ENCODE results near the gene CRLF1.
A peak's percentile ranks its signal among the peaks of the same experiment; 100 is the strongest.

Gene CRLF1

GRCh38 chr19:18633321-18633720 is 26.7 kb upstream of the CRLF1 start:
- Histone ChIP-seq H3K9ac (ENCODE audit: low read length) (no peak overlapping the region), H3K27ac (ENCODE audit: low read depth, low read length) (no peak overlapping the region), H3K36me3 (ENCODE audit: control insufficient read depth, insufficient read depth, low read length) (no peaks in the 10 kb centered on the region), H3K4me3 (ENCODE audit: low read length) (no peak overlapping the region), H3K4me1 (ENCODE audit: control insufficient read depth, insufficient read depth, low read length) (no peaks in the 10 kb centered on the region), H3K27me3 (ENCODE audit: control insufficient read depth, insufficient read depth, low read length) (no peaks in the 10 kb centered on the region)

GRCh38 chr19:18629166-18630088 is 22.8 kb upstream of the CRLF1 start:
- no peaks in the 10 kb centered on the region for H3K4me1 ChIP-seq (ENCODE audit: control insufficient read depth, insufficient read depth, low read length)
- no peaks in the 10 kb centered on the region for H3K36me3 ChIP-seq (ENCODE audit: control insufficient read depth, insufficient read depth, low read length)
- H3K4me3 ChIP-seq (ENCODE audit: low read length), result no peak overlapping the region
- no peaks in the 10 kb centered on the region for H3K27me3 ChIP-seq (ENCODE audit: control insufficient read depth, insufficient read depth, low read length)
- no peak overlapping the region for H3K27ac ChIP-seq (ENCODE audit: low read depth, low read length)
- no peak overlapping the region for H3K9ac ChIP-seq (ENCODE audit: low read length)

DNA sequence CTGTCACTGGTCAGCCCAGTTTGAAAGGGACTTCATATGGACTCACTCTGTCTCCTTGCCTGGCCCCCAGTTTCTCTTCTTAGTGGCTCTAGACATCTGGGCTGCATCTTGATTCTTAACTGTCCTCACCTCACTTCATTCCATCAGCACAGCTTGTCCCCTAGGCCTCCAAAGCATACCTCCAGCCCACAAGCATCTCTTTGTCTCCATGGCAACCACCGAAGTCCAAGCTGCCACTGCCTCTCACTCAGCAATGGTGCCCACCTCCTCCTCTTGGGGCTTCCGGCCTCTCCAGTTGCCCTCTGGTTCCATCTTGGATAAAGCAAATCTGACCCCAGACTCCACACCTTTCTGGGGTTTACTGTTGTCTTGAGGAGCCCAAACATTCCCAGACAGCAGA is 20.3 kb upstream of the CRLF1 start:
- no peaks in the 10 kb centered on the region for H3K4me1 ChIP-seq (ENCODE audit: control insufficient read depth, insufficient read depth, low read length)
- H3K27ac ChIP-seq (ENCODE audit: low read depth, low read length), result no peak overlapping the region
- H3K36me3 ChIP-seq (ENCODE audit: control insufficient read depth, insufficient read depth, low read length), result no peaks in the 10 kb centered on the region
- H3K4me3 ChIP-seq (ENCODE audit: low read length), result no peak overlapping the region
- H3K27me3 ChIP-seq (ENCODE audit: control insufficient read depth, insufficient read depth, low read length), result no peaks in the 10 kb centered on the region
- no peak overlapping the region for H3K9ac ChIP-seq (ENCODE audit: low read length)

DNA sequence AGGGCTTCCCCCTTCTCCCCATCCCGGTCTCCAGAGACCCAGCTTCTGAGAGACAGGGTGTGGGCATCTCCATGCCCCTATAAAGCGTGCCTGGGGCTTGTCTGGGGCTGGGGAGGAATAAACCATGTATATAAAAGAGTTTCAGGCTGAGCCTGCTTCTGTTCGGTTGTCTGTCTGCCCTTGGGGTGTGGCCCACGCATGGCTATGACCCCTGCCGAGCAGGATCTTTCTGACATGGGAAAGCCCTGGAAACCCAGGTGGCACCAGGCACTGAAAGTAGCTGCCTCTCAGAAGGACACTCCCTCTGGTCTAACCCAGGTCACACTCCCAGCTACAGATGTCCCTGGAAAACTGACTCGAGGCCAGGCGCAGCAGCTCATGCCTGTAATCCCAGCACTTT is 14.3 kb upstream of the CRLF1 start:
- Histone ChIP-seq H3K4me3 (ENCODE audit: low read length) (no peak overlapping the region), H3K27ac (ENCODE audit: low read depth, low read length) (no peak overlapping the region), H3K4me1 (ENCODE audit: control insufficient read depth, insufficient read depth, low read length) (no peaks in the 10 kb centered on the region), H3K27me3 (ENCODE audit: control insufficient read depth, insufficient read depth, low read length) (no peaks in the 10 kb centered on the region), H3K9ac (ENCODE audit: low read length) (no peak overlapping the region), H3K36me3 (ENCODE audit: control insufficient read depth, insufficient read depth, low read length) (no peaks in the 10 kb centered on the region)

- Histone ChIP-seq H3K4me3 (ENCODE audit: low read length) (no peak overlapping the region), H3K27ac (ENCODE audit: low read depth, low read length) (no peak overlapping the region), H3K27me3 (ENCODE audit: control insufficient read depth, insufficient read depth, low read length) (no peaks in the 10 kb centered on the region), H3K4me1 (ENCODE audit: control insufficient read depth, insufficient read depth, low read length) (no peaks in the 10 kb centered on the region), H3K9ac (ENCODE audit: low read length) (no peak overlapping the region), H3K36me3 (ENCODE audit: control insufficient read depth, insufficient read depth, low read length) (no peaks in the 10 kb centered on the region)
These were observed 13.7 kb upstream of the CRLF1 start for GRCh38 chr19:18620311-18620710.

- Histone ChIP-seq H3K27me3 (ENCODE audit: control insufficient read depth, insufficient read depth, low read length) (peaks cover 8% of the 10 kb centered on the region), H3K4me3 (ENCODE audit: low read length) (no peak overlapping the region)
These were observed 11.6 kb upstream of the CRLF1 start for GRCh38 chr19:18618236-18618635.

GRCh38 chr19:18617562-18617961 is 11.0 kb upstream of the CRLF1 start:
- Histone ChIP-seq H3K27me3 (ENCODE audit: control insufficient read depth, insufficient read depth, low read length) (peaks cover 13% of the 10 kb centered on the region), H3K4me1 (ENCODE audit: control insufficient read depth, insufficient read depth, low read length) (no peaks in the 10 kb centered on the region), H3K4me3 (ENCODE audit: low read length) (no peak overlapping the region), H3K27ac (ENCODE audit: low read depth, low read length) (no peak overlapping the region), H3K9ac (ENCODE audit: low read length) (no peak overlapping the region), H3K36me3 (ENCODE audit: control insufficient read depth, insufficient read depth, low read length) (no peaks in the 10 kb centered on the region)

More at GRCh38 chr19:18618236-18618635, 11.6 kb upstream of the CRLF1 start:
- Histone ChIP-seq H3K4me1 (ENCODE audit: control insufficient read depth, insufficient read depth, low read length) (no peaks in the 10 kb centered on the region), H3K27ac (ENCODE audit: low read depth, low read length) (no peak overlapping the region), H3K9ac (ENCODE audit: low read length) (no peak overlapping the region), H3K36me3 (ENCODE audit: control insufficient read depth, insufficient read depth, low read length) (no peaks in the 10 kb centered on the region)

DNA sequence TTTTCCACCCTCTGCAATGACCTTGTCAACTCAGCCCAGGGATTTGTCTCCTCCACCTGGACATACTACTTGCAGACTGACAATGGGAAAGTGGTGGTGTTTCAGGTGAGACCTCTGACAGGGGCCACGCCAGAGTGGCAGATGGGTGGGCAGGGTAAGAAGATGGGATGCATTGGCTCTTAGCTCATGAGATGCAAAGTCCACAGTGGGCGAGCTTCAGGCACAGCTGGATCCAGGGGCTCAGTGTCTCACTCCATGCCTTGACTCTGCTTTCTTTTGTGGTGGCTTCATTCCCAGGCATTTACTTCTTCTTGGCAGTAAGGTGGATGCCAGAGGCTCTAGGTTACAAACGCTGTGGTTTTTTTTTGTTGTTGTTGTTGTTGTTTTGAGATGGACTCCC is 9.4 kb upstream of the CRLF1 start:
- Histone ChIP-seq H3K27ac (ENCODE audit: low read depth, low read length) (no peak overlapping the region), H3K27me3 (ENCODE audit: control insufficient read depth, insufficient read depth, low read length) (peaks cover 25% of the 10 kb centered on the region), H3K4me1 (ENCODE audit: control insufficient read depth, insufficient read depth, low read length) (peaks cover 3% of the 10 kb centered on the region), H3K9ac (ENCODE audit: low read length) (no peak overlapping the region), H3K4me3 (ENCODE audit: low read length) (no peak overlapping the region), H3K36me3 (ENCODE audit: control insufficient read depth, insufficient read depth, low read length) (no peaks in the 10 kb centered on the region)

- Histone ChIP-seq H3K27ac (ENCODE audit: low read depth, low read length) (no peak overlapping the region), H3K9ac (ENCODE audit: low read length) (no peak overlapping the region), H3K4me1 (ENCODE audit: control insufficient read depth, insufficient read depth, low read length) (peaks cover 3% of the 10 kb centered on the region), H3K36me3 (ENCODE audit: control insufficient read depth, insufficient read depth, low read length) (no peaks in the 10 kb centered on the region), H3K4me3 (ENCODE audit: low read length) (no peak overlapping the region), H3K27me3 (ENCODE audit: control insufficient read depth, insufficient read depth, low read length) (peaks cover 46% of the 10 kb centered on the region)
These were observed 7.1 kb upstream of the CRLF1 start for GRCh38 chr19:18613589-18614234.

- H3K36me3 ChIP-seq (ENCODE audit: control insufficient read depth, insufficient read depth, low read length), result no peaks in the 10 kb centered on the region
- peaks cover 3% of the 10 kb centered on the region for H3K4me1 ChIP-seq (ENCODE audit: control insufficient read depth, insufficient read depth, low read length)
- H3K9ac ChIP-seq (ENCODE audit: low read length), result no peak within 1 kb of the TSS
- peaks cover 53% of the 10 kb centered on the region for H3K27me3 ChIP-seq (ENCODE audit: control insufficient read depth, insufficient read depth, low read length)
- peak within 1 kb of the TSS; percentile 40 for H3K4me3 ChIP-seq (ENCODE audit: low read length)
- no peak within 1 kb of the TSS for H3K27ac ChIP-seq (ENCODE audit: low read depth, low read length)
These were observed 6.4 kb upstream of the CRLF1 start, which contains the start of gene TMEM59L for GRCh38 chr19:18612772-18613588. Gene TMEM59L, plus strand, starts transcription at chr19:18612870. Its CDS starts 89 bp downstream, at chr19:18612959.

DNA sequence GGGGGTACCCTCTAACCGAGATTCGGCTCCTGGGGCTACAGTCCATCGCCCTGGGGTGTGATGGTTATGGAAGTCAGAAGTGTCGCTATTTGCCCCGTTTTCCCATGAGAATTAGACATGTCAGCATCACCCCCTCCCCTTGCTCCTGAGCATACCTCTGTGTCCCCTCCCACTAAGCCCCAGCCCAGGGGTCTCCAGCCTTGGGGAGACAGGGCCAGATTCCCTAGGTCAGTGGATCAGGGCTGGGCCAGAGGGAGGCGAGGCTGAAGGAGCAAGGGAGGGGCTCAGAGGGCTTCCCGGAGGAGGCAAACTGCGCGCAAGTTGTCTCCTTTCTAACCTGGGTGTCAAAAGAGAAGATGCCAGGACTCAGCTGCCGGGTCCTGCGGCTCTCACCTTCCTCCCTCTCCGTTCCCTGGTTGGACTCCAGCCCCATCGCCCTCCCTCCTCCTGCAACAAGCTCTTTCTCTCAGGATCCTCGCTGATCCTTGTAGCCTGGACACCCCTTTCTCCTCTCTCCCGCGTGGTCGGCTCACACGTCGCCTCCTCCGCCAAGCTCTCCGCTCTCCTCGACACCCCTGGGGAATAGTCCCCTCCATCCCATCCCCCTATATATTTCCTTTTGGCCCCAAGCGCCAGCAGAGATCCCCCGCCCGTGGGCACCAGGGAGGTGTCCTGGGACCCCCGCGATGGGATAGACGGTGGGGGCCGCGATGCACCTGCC is 5.6 kb upstream of the CRLF1 start:
- H3K4me3 ChIP-seq (ENCODE audit: low read length), result peak overlapping the region; percentile 40
- H3K9ac ChIP-seq (ENCODE audit: low read length), result no peak overlapping the region
- peaks cover 61% of the 10 kb centered on the region for H3K27me3 ChIP-seq (ENCODE audit: control insufficient read depth, insufficient read depth, low read length)
- H3K36me3 ChIP-seq (ENCODE audit: control insufficient read depth, insufficient read depth, low read length), result no peaks in the 10 kb centered on the region
- H3K4me1 ChIP-seq (ENCODE audit: control insufficient read depth, insufficient read depth, low read length), result peaks cover 3% of the 10 kb centered on the region
- H3K27ac ChIP-seq (ENCODE audit: low read depth, low read length), result no peak overlapping the region

Measured in rectal smooth muscle tissue (tissue), 1 donor.